ENCODE data around the gene TTC28.

GRCh38 chr22:28674121-28674563 lies 5.5 kb downstream of the TTC28 start:
- TF ChIP-seq, protein P1, sequence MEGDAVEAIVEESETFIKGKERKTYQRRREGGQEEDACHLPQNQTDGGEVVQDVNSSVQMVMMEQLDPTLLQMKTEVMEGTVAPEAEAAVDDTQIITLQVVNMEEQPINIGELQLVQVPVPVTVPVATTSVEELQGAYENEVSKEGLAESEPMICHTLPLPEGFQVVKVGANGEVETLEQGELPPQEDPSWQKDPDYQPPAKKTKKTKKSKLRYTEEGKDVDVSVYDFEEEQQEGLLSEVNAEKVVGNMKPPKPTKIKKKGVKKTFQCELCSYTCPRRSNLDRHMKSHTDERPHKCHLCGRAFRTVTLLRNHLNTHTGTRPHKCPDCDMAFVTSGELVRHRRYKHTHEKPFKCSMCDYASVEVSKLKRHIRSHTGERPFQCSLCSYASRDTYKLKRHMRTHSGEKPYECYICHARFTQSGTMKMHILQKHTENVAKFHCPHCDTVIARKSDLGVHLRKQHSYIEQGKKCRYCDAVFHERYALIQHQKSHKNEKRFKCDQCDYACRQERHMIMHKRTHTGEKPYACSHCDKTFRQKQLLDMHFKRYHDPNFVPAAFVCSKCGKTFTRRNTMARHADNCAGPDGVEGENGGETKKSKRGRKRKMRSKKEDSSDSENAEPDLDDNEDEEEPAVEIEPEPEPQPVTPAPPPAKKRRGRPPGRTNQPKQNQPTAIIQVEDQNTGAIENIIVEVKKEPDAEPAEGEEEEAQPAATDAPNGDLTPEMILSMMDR (conservative IDR thresholded peaks at IDR 0.05 in 1 of 2, IDR thresholded peaks at IDR 0.05 in 1 of 2; ENCODE audit: low read depth in 1 of 2, low read length in 2 of 2): no peak
- no peak for TF ChIP-seq EZH2 (IDR thresholded peaks at IDR 0.05; ENCODE audit: low read length, missing control alignments)
